Suprapubic skin (tissue), 4 donors: ENCODE data around the gene TSR3. TPM values are rescaled to one million over a fixed set of nuclear protein-coding genes. Genes with fewer than 3 reads are reported as not detected.

ENCODE experiments used
- DNase-seq, 2 donors: peaks; one replicate each; pipeline ENCODE4 v3.0.0-alpha.2; 2019; ENCODE audit warnings: low spot score in 2 of 2
- H3K27ac ChIP-seq: fragments of 200-600 bp; sonication (generic); one replicate; pipeline ENCODE4 v1.5.1; 2019
- H3K27me3 ChIP-seq: fragments of 200-600 bp; sonication (generic); one replicate; pipeline ENCODE4 v1.5.1; 2019
- H3K36me3 ChIP-seq: fragments of 200-600 bp; sonication (generic); one replicate; pipeline ENCODE4 v1.5.1; 2019
- H3K4me1 ChIP-seq: fragments of 200-600 bp; sonication (generic); one replicate; pipeline ENCODE4 v1.5.1; 2019
- H3K4me3 ChIP-seq: fragments of 200-600 bp; sonication (generic); one replicate; pipeline ENCODE4 v1.5.1; 2019; ENCODE audit warnings: mild to moderate bottlenecking
- H3K9me3 ChIP-seq: fragments of 200-600 bp; sonication (generic); one replicate; pipeline ENCODE4 v1.5.1; 2019
- CTCF ChIP-seq, 2 donors: fragments of 200-600 bp in 1 of 2; fragments of 450-650 bp in 1 of 2; sonication (generic) in 1 of 2; IDR thresholded peaks; one replicate each; pipeline ENCODE4 v1.5.1; 2016 to 2019; ENCODE audit warnings: antibody characterized with exemption in 2 of 2, mild to moderate bottlenecking in 1 of 2, moderate library complexity in 1 of 2
- EP300 ChIP-seq: sonication (generic); formaldehyde crosslinking; IDR thresholded peaks from one replicate; pipeline ENCODE4 v1.6.1; 2017; ENCODE audit warnings: antibody characterized with exemption
- POLR2A ChIP-seq, 2 donors: fragments of 450-650 bp; IDR thresholded peaks; one replicate each; pipeline ENCODE4 v1.6.1; 2017; ENCODE audit warnings: antibody characterized with exemption in 2 of 2, mild to moderate bottlenecking in 2 of 2, moderate library complexity in 2 of 2
- POLR2AphosphoS5 ChIP-seq, 3 donors: sonication (generic); formaldehyde crosslinking; IDR thresholded peaks; one replicate each; pipeline ENCODE4 v1.6.1; 2017; ENCODE audit warnings: antibody characterized with exemption in 3 of 3
- WGBS: methylation state at CpG from one replicate; pipeline ENCODE4 v1.1.5; 2018; 5-methylcytosine and 5-hydroxymethylcytosine counted together
- total RNA-seq, 4 donors: library from RNA; depleted of rRNA; stranded (reverse); fragments of >200 nt; gene quantifications; one replicate each; pipeline ENCODE4 v1.1.0, GENCODE V29; 2016

The TSR3 gene
- total RNA-seq, 4 donors from 2014 or later: 48.5 to 70.2 (median 62.1) TPM

- peaks cover 19% of the 10 kb centered on the region for H3K27me3 ChIP-seq
- H3K4me3 ChIP-seq: no peak overlapping the region
- H3K27ac ChIP-seq: no peak overlapping the region
- DNase-seq: no peak
- no peaks in the 10 kb centered on the region for H3K9me3 ChIP-seq
- peaks cover 11% of the 10 kb centered on the region for H3K4me1 ChIP-seq
- 69% methylated on average over 5 of the region's 17 CpGs for WGBS
- H3K36me3 ChIP-seq: peaks cover 41% of the 10 kb centered on the region
- no peak for TF ChIP-seq CTCF (IDR thresholded peaks at IDR 0.05)
- no peak for TF ChIP-seq POLR2AphosphoS5 (IDR thresholded peaks at IDR 0.05)
- no peak for TF ChIP-seq POLR2A (IDR thresholded peaks at IDR 0.05)
- TF ChIP-seq EP300: no peak
These were observed 24.6 kb downstream of the TSR3 start for GRCh38 chr16:1326946-1327618.

- Histone ChIP-seq H3K4me1 (peaks cover 4% of the 10 kb centered on the region), H3K27ac (no peak overlapping the region), H3K4me3 (no peak overlapping the region), H3K9me3 (no peaks in the 10 kb centered on the region), H3K27me3 (peaks cover 13% of the 10 kb centered on the region), H3K36me3 (peaks cover 47% of the 10 kb centered on the region)
- no peak for DNase-seq
- TF ChIP-seq EP300 (no peak), POLR2AphosphoS5 (IDR thresholded peaks at IDR 0.05) (no peak), CTCF (IDR thresholded peaks at IDR 0.05) (no peak), POLR2A (IDR thresholded peaks at IDR 0.05) (no peak)
- 76% methylated on average over 16 of the region's 17 CpGs for WGBS
These were observed 25.3 kb downstream of the TSR3 start for GRCh38 chr16:1326391-1326790.

- Histone ChIP-seq H3K9me3 (no peaks in the 10 kb centered on the region), H3K4me1 (no peaks in the 10 kb centered on the region), H3K27ac (no peak overlapping the region), H3K4me3 (no peak overlapping the region), H3K36me3 (peaks cover 53% of the 10 kb centered on the region), H3K27me3 (peaks cover 7% of the 10 kb centered on the region)
- no peak for TF ChIP-seq POLR2A (IDR thresholded peaks at IDR 0.05)
- TF ChIP-seq EP300: no peak
- no peak for TF ChIP-seq CTCF (IDR thresholded peaks at IDR 0.05)
- no peak for TF ChIP-seq POLR2AphosphoS5 (IDR thresholded peaks at IDR 0.05)
- no peak for DNase-seq
- whole genome bisulfite sequencing: 74% methylated on average over 13 of the region's 20 CpGs
These were observed 25.9 kb downstream of the TSR3 start for GRCh38 chr16:1325673-1326371.

GRCh38 chr16:1325261-1325660, 26.4 kb downstream of the TSR3 start:
- whole genome bisulfite sequencing: 94% methylated on average over 5 of the region's 15 CpGs
- Histone ChIP-seq H3K4me1 (no peaks in the 10 kb centered on the region), H3K36me3 (peaks cover 59% of the 10 kb centered on the region), H3K27ac (no peak overlapping the region), H3K4me3 (no peak overlapping the region), H3K27me3 (peaks cover 1% of the 10 kb centered on the region), H3K9me3 (no peaks in the 10 kb centered on the region)
- TF ChIP-seq POLR2AphosphoS5 (IDR thresholded peaks at IDR 0.05): no peak
- DNase-seq: no peak

- 88% methylated on average over 15 of the region's 22 CpGs for WGBS
- DNase-seq: no peak
- Histone ChIP-seq H3K4me3 (no peak overlapping the region), H3K27ac (no peak overlapping the region), H3K4me1 (no peaks in the 10 kb centered on the region), H3K9me3 (no peaks in the 10 kb centered on the region), H3K36me3 (peaks cover 68% of the 10 kb centered on the region), H3K27me3 (no peaks in the 10 kb centered on the region)
- TF ChIP-seq POLR2AphosphoS5 (IDR thresholded peaks at IDR 0.05) (no peak), EP300 (no peak), CTCF (IDR thresholded peaks at IDR 0.05) (no peak), POLR2A (IDR thresholded peaks at IDR 0.05) (no peak)
These were observed 27.3 kb downstream of the TSR3 start for GRCh38 chr16:1324286-1324826.
